Esophagus (tissue), 2 donors: ENCODE data around the gene TBC1D10B. TPM values are rescaled to one million over a fixed set of nuclear protein-coding genes. Genes with fewer than 3 reads are reported as not detected.

Experiments used
- H3K27ac ChIP-seq, 2 donors: one replicate each; pipeline ENCODE4 v1.5.1; 2013; ENCODE audit warnings: low read depth in 2 of 2, mild to moderate bottlenecking in 2 of 2, inconsistent platforms in 1 of 2, low read length in 1 of 2, moderate library complexity in 1 of 2
- H3K27me3 ChIP-seq, 2 donors: one replicate each; pipeline ENCODE4 v1.6.1; 2013; ENCODE audit warnings: low read length in 2 of 2, control low read depth in 1 of 2, mild to moderate bottlenecking in 1 of 2; ENCODE audit not compliant: insufficient read depth in 2 of 2, control insufficient read depth in 1 of 2
- H3K36me3 ChIP-seq, 2 donors: one replicate each; pipeline ENCODE4 v1.6.1; 2013; ENCODE audit warnings: low read length in 1 of 2; ENCODE audit not compliant: control insufficient read depth in 2 of 2, insufficient read depth in 2 of 2
- H3K4me1 ChIP-seq, 2 donors: one replicate each; pipeline ENCODE4 v1.6.1; 2013; ENCODE audit warnings: low read length in 1 of 2; ENCODE audit not compliant: control insufficient read depth in 2 of 2, insufficient read depth in 2 of 2
- H3K4me3 ChIP-seq, 2 donors: one replicate each; pipeline ENCODE4 v1.5.1; 2013; ENCODE audit warnings: low read length in 2 of 2, mild to moderate bottlenecking in 2 of 2, low read depth in 1 of 2, moderate library complexity in 1 of 2
- H3K9me3 ChIP-seq, 2 donors: one replicate each; pipeline ENCODE4 v1.6.1; 2013; ENCODE audit warnings: mild to moderate bottlenecking in 2 of 2, low read depth in 1 of 2, low read length in 1 of 2, moderate library complexity in 1 of 2; ENCODE audit not compliant: control insufficient read depth in 2 of 2, insufficient read depth in 1 of 2
- WGBS, 2 donors: extraction: QIAGEN DNeasy Blood & Tissue Kit; methylation state at CpG; one replicate each; pipeline ENCODE4 v1.1.7; 2013; 5-methylcytosine and 5-hydroxymethylcytosine counted together
- polyA plus RNA-seq, 2 donors: library from polyadenylated mRNA; stranded (reverse); fragments of 200-250 nt; gene quantifications; one replicate each; pipeline ENCODE4 v1.2.3, GENCODE V29; 2013
- donor health status: healthy with polysubstance abuse.
- donor health status: Bipolar disorder and iron deficiency.

The TBC1D10B gene
- polyA plus RNA-seq, 2 donors: 19.8 to 27.5 TPM

GRCh38 chr16:30356401-30357084 lies 13.8 kb downstream of the TBC1D10B start:
- no peaks in the 10 kb centered on the region for H3K27me3 ChIP-seq
- peaks cover 18 to 37% of the 10 kb centered on the region in 2 donors for H3K36me3 ChIP-seq
- H3K27ac ChIP-seq: peak overlapping the region; percentile 92 to 98
- peaks cover 8 to 36% of the 10 kb centered on the region in 2 donors for H3K4me1 ChIP-seq
- WGBS, 2 donors: 59 to 64% methylated on average over 12 of the region's 12 CpGs
- H3K4me3 ChIP-seq: no peak overlapping the region
- no peaks in the 10 kb centered on the region for H3K9me3 ChIP-seq

DNA sequence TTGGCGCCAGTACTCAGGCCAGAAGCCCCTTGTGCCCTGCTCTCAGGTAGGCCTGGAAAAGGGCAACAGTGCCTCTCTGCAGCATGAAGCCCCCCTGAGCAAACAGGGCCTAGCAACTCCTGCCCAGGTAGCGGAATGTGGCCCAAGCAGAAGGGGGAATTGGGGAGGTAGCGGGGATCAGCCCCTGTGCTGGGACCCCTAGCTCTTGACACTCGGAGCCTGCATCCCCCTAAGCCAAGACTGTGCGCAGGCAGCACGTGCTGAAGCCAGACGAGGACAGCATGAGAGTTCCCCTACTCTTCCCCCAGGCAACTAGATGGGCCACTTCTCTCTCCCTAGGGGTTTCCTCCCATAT lies 14.4 kb downstream of the TBC1D10B start:
- Histone ChIP-seq H3K4me3 (peak overlapping the region; percentile 58 to 95), H3K9me3 (no peaks in the 10 kb centered on the region), H3K27me3 (no peaks in the 10 kb centered on the region), H3K4me1 (peaks cover 8 to 36% of the 10 kb centered on the region in 2 donors), H3K36me3 (peaks cover 20 to 43% of the 10 kb centered on the region in 2 donors), H3K27ac (peak overlapping the region; percentile 92 to 98)
- 41 to 55% methylated on average over 7 of the region's 7 CpGs for WGBS, 2 donors

DNA sequence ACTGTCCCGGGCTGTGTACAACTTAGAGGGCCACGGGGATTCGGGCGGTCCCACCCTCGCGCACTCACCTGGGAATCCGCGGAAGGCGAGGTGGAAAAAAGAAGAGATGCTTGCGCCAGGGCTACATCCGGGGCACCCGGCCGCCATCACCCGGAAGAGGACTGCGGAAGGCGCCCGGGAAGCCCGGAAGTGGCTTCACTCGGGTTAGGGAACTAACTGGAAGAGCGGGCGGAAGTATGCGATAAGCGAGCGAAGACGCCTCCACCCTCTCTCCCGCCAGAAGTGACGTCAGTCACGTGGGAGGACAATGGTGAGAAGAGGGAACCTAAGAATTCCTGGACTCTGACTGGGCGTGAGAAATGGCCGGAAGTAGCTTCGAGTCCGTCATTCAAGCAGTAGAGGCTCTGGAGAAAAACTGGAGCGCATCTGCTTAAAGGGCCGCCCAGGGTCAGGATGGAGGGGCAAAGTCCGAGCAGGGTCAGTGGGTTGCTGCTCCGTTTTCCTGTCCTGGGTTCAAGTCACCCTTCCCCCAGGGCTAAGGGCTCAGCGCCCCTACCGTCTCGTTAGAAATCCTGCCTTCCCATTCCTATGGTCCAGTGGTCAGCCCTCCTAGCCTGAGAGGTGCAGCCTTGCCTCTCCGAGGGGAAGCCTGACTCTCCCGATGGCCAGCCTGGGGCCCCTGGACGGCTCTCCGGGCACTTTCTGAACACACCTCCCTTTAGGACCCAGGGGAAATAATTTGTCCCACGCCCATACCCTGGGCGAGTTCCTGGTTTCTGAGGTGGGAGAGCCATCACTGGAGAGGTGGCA lies 14.9 kb downstream of the TBC1D10B start, which contains the start of gene CD2BP2:
Gene CD2BP2, minus strand, starts transcription at position 165 of the 810 bp plus-strand sequence. CDS start 627 bp downstream, outside the sequence.
- H3K4me3 ChIP-seq: peak within 1 kb of the TSS; percentile 95 to 98
- H3K9me3 ChIP-seq: no peaks in the 10 kb centered on the region
- H3K4me1 ChIP-seq: peaks cover 8 to 36% of the 10 kb centered on the region in 2 donors
- WGBS, 2 donors: 0 to 1% methylated on average over 45 of the region's 45 CpGs
- no peaks in the 10 kb centered on the region for H3K27me3 ChIP-seq
- peaks cover 20 to 49% of the 10 kb centered on the region in 2 donors for H3K36me3 ChIP-seq
- H3K27ac ChIP-seq: peak within 1 kb of the TSS; percentile 92 to 98

DNA sequence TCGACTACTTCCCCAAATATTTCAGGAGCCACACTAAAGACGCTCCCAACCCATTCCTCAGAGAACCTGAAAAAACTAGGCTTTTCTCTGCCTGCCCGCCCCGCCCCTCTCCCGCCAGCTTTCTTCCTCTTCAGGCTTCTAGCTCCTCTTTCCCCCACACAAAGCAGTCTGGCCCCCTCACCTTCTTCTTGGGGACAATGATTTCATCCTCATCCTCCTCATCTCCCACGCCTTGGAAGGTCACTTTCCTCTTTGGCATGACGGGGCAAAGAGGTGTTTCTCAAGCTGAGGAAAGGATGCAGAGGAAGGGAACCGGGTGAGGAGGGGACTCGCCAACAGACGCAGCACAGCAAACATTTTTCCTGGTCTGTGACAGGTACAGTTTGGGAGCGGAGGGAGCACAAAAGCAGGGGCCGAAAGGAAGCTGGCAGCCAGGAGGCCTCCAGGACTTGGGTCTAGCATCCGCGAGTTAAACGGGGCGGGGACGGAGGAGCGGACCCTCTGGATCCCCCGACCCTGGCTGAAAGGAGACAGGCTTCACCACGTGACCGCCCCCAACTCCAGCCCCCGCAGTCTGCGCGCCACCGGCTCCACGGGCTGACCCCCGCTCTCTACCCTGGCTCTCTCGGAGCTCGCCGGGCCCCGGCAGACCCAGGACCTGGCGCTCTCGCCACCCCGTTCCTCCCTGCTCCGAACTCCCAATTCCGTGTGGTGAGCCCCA lies 15.7 kb downstream of the TBC1D10B start:
- no peaks in the 10 kb centered on the region for H3K9me3 ChIP-seq
- peak overlapping the region; percentile 95 to 98 for H3K4me3 ChIP-seq
- H3K27ac ChIP-seq: peak overlapping the region; percentile 92 to 98
- WGBS, 2 donors: 1 to 3% methylated on average over 36 of the region's 36 CpGs
- H3K36me3 ChIP-seq: peaks cover 20 to 48% of the 10 kb centered on the region in 2 donors
- peaks cover 8 to 31% of the 10 kb centered on the region in 2 donors for H3K4me1 ChIP-seq
- H3K27me3 ChIP-seq: no peaks in the 10 kb centered on the region

GRCh38 chr16:30353438-30354129 lies 16.7 kb downstream of the TBC1D10B start:
- Histone ChIP-seq H3K36me3 (peaks cover 12 to 38% of the 10 kb centered on the region in 2 donors), H3K27ac (peak overlapping the region; percentile 26 to 98)
- WGBS, 2 donors: 81 to 82% methylated on average over 22 to 23 of the region's 23 CpGs

GRCh38 chr16:30352488-30353401 lies 17.5 kb downstream of the TBC1D10B start:
- Histone ChIP-seq H3K36me3 (peaks cover 7 to 29% of the 10 kb centered on the region in 2 donors), H3K27me3 (no peaks in the 10 kb centered on the region), H3K9me3 (no peaks in the 10 kb centered on the region), H3K27ac (peak overlapping the region; percentile 63 to 76), H3K4me1 (peaks cover 6 to 29% of the 10 kb centered on the region in 2 donors), H3K4me3 (no peak overlapping the region)
- 82 to 83% methylated on average over 14 of the region's 14 CpGs for WGBS, 2 donors

More at GRCh38 chr16:30353438-30354129, 16.7 kb downstream of the TBC1D10B start:
- Histone ChIP-seq H3K4me3 (peak overlapping the region in 1 of 2 donors; percentile 95), H3K9me3 (no peaks in the 10 kb centered on the region), H3K27me3 (no peaks in the 10 kb centered on the region), H3K4me1 (peaks cover 6 to 29% of the 10 kb centered on the region in 2 donors)

GRCh38 chr16:30351586-30352419 lies 18.5 kb downstream of the TBC1D10B start:
- Histone ChIP-seq H3K4me3 (no peak overlapping the region), H3K27me3 (no peaks in the 10 kb centered on the region), H3K4me1 (peaks cover 6 to 29% of the 10 kb centered on the region in 2 donors), H3K9me3 (no peaks in the 10 kb centered on the region), H3K36me3 (peaks cover 7 to 25% of the 10 kb centered on the region in 2 donors), H3K27ac (peak overlapping the region; percentile 63 to 76)
- WGBS, 2 donors: 45 to 54% methylated on average over 11 of the region's 11 CpGs

DNA sequence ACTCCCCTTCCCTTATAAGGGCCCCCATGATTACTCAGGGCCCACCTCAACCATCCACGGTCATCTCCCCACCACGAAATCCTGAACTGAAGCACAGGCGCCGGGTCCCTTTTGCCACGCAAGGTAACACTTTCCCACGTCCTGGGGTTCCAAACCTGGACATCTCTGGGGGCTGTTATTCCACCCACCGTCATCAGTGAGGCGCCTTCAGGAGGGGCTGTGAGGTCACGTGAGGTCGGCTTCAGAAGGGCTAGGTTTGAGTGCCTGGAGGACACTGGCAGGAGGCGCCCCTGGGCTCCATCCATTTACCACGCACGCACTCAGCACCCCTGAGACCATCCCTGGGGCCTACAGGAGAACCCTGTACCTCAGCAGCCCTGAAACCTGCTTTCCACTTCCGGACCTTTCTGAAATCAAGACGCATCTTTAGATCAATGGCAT lies 19.3 kb downstream of the TBC1D10B start:
- Histone ChIP-seq H3K27me3 (no peaks in the 10 kb centered on the region), H3K9me3 (no peaks in the 10 kb centered on the region), H3K27ac (no peak overlapping the region), H3K4me3 (no peak overlapping the region), H3K36me3 (peaks cover 7 to 25% of the 10 kb centered on the region in 2 donors), H3K4me1 (peaks cover 6 to 22% of the 10 kb centered on the region in 2 donors)
- WGBS, 2 donors: 88 to 89% methylated on average over 15 of the region's 15 CpGs
